GM18867 (cell line): ENCODE measurements around the gene TIMM44.
"Not testable (repeated sequence)": the region's sequence is repeated elsewhere in the genome, so short reads cannot be mapped to it uniquely, and the experiment has no call there.

Experiments used
- ATAC-seq: cut with Tn5 transposase; IDR thresholded peaks from one replicate; pipeline ENCODE4 v1.9.1; 2021; ENCODE audit warnings: mild to moderate bottlenecking, moderate library complexity; ENCODE audit not compliant: unreplicated experiment

Gene TIMM44

DNA sequence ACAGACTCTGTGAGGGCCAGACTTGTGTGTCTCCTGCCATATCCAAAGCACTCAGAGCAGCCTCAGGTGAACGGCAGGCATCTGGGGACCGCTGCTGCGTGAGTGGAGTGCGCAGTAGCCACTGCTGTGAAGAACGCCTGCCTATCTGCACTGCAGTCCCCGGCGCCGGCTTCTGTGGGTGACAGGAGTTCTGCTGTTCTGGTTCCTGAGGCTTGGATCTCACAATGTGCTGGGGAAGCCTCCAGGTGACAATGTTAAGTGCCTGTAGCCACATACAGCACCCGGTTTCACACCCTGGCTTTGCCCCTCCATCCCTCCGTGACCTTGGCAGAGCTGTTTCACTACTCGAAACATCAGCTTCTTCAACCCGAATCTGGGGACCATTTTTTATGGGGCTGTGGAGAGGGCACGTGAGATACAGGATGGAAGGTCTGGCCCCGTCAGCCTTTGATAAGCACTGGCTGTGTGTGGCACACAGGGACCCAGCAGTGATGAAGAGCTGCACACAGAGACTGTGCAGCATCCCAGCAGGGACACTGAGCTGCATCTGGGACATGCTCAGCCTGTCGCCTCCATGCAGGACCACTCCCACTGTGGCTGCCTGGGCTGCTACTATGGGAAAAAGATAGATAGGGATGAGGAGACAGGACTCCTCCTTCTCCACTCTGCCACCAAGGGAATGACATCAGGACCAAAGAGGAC, 33.7 kb upstream of the TIMM44 start:
- no peak for ATAC-seq

DNA sequence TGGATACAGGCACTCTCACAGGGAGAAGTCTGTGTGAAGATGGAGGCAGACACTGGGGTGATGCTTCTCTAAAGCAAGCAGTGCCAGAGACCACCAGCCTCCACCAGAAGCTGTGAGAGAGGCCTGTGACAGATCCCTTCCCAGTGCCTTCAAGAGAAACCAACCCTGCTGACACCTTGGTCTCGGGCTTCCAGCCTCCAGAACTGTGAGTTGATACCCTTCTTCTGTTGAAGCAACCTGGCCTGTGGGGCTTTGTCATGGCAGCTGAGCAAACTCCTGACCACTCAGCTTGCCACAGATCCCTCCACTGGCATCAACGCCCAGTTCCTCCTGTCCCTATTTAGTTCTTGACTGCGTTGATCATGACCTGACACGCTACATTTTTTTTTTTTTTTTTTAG, 33.0 kb upstream of the TIMM44 start:
- ATAC-seq: no peak

DNA sequence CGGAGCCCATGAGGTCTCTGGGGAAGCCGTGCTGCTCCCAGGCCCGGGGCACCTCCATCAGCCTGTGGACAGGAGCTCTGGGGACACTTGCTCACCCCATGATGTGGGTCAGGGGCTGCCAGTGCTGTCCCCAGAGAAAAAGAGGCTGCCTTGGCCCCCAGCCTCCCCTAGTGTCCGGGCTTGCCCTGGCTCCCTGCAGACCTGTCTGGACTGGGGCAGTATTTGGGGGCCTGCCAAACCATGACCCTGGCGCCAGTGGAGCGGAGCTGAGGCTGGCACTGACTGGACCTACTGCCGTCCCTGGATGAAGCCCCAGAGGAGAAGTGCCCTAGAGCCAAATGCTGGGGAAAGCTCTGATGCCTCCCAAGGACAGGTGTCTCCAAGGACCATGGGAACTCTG, 31.6 kb upstream of the TIMM44 start:
- ATAC-seq: no peak

DNA sequence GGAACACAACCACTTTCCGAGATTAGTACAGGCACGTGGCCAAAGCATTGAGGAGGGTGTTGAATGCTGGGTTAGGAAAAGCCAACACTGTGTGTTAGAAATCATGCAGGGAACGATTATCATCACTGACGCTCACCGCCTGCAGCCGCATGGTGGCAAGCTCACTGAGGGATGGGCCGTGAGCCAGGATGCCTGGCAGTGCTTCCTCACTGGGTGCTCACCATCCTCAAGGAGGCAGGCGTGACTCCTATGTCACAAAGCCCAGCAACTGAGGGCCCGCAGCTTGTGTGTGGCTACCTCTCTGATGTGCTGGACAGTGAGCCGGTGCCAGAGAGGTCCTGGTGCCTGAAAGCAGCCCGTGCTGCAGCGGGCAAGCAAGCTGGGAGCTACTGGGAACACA, 30.4 kb upstream of the TIMM44 start:
- ATAC-seq: no peak

- no peak for ATAC-seq
Measured at GRCh38 chr19:7971553-7972520, 28.4 kb upstream of the TIMM44 start.

- ATAC-seq: no peak
Measured at GRCh38 chr19:7970716-7971448, 27.4 kb upstream of the TIMM44 start.

- ATAC-seq: no peak
Measured at GRCh38 chr19:7969555-7969939, 26.1 kb upstream of the TIMM44 start.

- no peak for ATAC-seq
Measured at GRCh38 chr19:7968796-7969554, 25.5 kb upstream of the TIMM44 start.

DNA sequence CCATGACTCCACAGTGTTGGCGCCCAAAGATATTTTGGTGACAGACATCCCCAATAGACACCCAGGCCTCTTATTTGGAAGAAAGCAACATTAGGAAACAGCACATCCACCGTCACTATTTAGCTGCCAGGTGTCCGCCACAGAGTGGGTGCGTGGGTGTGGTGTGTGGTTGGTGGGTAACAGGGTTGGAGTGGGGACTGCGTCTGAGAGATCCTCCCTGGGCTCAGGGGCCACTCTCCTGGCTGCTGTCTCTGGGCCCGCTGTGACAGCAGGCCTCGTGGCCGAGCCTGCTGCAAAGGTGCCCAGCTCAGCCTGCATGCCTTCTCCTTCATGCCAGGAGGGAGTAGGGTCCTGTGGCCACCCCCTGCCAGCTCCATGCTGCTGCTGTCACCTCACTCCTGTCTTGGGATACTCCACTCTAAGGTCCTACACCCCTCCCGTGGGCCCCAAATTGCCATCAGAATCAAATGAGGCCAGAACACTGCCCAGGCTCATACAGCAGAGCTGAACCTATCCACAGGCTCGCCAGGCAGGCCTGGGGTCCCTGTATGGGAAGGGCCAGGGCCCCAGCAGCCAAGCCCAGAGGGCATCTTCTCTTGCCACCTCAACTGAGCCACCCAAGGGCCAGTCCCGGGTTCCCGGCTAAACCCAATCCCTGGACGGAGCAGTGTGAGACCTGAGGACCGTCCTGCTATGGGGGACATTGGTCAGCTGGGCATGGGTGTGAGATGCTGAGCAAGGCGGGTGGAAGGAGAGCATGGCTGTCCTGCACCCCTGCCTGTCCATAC, 24.7 kb upstream of the TIMM44 start:
- ATAC-seq: no peak

DNA sequence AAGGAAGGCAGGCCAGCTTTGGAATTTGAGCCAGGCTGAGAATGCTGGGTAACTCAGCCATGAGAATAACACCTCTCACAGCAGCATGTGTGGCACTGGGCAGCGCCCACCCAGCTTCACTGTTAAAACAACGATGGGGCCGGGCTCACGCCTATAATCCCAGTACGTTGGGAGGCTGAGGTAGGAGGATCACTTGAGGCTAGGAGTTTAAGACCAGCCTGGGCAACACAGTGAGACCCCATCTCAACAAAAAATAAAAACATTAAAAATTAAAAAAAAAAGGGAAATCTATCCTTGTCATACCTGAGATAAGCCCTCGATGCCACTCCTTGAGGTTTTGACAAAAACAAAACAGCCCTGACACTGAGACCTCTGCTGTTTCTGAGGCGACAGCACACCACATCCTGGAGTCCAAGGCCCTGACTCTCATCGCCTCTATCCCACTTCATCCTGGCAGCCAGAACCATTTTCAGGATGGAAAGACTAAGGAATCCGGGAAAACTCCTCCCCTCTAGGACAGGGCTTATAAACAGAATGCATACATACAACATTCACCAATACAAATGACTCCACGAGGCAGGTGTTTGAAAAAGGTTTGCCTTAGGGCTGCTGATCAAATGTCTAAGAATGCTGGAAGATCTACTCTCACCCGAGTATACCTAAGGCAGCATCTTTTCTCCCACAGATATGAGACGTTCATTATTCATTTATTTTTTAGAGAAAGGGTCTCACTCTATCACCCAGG, 22.6 kb upstream of the TIMM44 start:
- no peak for ATAC-seq

DNA sequence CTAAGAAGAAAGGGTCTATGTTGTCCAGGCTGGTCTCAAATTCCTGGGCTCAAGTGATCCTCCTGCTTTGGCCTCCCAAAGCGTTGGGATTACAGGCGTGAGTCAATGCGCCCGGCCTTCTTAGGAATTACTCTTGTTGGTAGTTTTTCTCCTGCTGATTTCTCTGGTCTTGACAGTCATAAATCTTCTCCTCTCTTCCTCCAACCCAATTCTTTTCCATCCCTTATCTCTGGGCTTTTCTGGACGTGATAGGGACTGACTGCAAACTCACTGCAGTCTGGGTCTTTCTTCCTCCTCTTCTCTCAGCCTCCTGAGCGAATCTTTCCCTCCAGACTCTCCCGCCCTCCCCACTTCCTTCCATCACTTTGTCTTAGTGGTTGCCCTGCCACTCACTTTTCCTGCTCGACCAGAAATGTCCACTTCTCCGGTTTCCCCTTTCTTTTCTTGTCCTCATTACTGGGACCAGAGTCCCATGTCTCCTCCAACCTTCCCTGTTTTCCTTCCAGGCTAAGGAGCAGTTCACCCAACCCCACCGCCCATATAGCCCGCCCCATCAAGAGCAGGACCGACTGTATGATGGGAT, 21.9 kb upstream of the TIMM44 start:
- ATAC-seq: no peak

- no peak for ATAC-seq
Measured at GRCh38 chr19:7963566-7963965, 20.1 kb upstream of the TIMM44 start.

DNA sequence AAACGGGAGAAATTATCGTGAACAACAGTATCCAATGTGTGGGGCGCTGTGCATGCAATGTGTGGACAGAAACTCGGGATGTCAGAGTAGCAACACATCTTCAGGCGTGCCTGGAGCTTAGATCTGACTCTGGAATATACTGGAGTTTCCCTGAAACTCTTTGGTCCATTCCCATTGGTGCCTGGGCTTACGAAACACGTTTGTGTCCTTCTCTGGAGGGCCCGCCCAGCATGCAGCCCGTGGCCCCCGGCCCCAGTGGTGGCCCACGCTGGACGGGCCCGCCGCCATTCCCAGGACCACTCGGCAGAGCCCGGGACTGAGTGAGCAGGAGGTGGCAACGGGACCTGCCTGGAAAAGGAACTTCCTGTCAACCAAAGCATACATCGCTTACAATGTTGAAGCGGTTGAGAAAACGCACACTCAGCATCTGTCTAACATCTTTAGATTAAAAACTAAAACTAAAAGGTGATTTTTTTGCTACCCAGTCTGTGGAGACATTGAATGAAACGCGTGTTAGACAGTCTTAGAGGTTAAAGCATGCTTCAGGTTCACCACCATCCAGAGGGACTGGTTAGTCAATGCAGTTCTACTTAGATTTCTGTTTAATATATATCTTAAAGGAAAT, 19.3 kb upstream of the TIMM44 start:
- ATAC-seq: no peak

GRCh38 chr19:7961920-7962626, 18.6 kb upstream of the TIMM44 start:
- no peak for ATAC-seq

- not testable (repeated sequence) for ATAC-seq
Measured at GRCh38 chr19:7961082-7961481, 17.6 kb upstream of the TIMM44 start.

- no peak for ATAC-seq
Measured at GRCh38 chr19:7959211-7959610, 15.7 kb upstream of the TIMM44 start.

DNA sequence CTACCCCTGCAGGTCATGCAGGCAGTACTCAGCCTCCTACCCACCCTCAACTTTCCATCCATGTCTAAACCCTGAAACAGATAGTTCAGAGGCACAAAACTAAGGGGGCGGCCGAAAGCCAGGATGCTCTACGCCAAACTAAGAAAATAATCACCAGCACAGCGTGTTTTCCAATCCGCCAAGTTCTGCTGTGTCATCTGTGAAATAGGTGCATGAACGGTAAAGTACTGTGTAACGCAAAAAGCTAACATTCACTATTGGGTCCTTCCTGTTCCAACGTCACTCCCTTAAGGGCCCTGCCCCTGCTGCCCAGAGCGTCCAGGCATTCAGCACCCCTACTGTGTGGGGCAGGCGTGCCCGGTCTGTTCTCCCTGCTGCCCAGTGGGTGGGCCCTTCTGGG, 12.2 kb upstream of the TIMM44 start:
- no peak for ATAC-seq

GRCh38 chr19:7953576-7953975, 10.1 kb upstream of the TIMM44 start:
- ATAC-seq: no peak
